SK-N-SH (cell line): Measurements from ENCODE around the gene STAT6. TPM values are rescaled to one million over a fixed set of nuclear protein-coding genes. Genes with fewer than 3 reads are reported as not detected.
A peak's percentile ranks its signal among the peaks of the same experiment; 100 is the strongest.

Source experiments
- CTCF ChIA-PET: fragments of 300-600, 350-600 bp; formaldehyde crosslinking; extraction: SDS; loops from one replicate; lab custom pipeline; 2021; lab: Yijun Ruan, JAX
- POLR2A ChIA-PET: fragments of 350-600 bp; sonication (Branson Sonifier 250); formaldehyde crosslinking; extraction: SDS; loops from one replicate; lab custom pipeline; 2020; ENCODE audit warnings: antibody characterized with exemption, inconsistent platforms; lab: Yijun Ruan, JAX
- DNase-seq: peaks from one replicate; pipeline ENCODE4 v3.0.0; 2012
- H2AFZ ChIP-seq: fragments of 200-600 bp; sonication (generic); 2 replicates; pipeline ENCODE4 v1.8.1; 2016; ENCODE audit warnings: antibody characterized with exemption, mild to moderate bottlenecking, low read depth
- H3F3A ChIP-seq: fragments of 200-600 bp; sonication (generic); replicated peaks from 2 replicates; pipeline ENCODE3; 2016; ENCODE audit warnings: antibody characterized with exemption, mild to moderate bottlenecking; ENCODE audit not compliant: insufficient read depth
- H3K27ac ChIP-seq, 2 experiments: fragments of 200-500 bp in 1 of 2; fragments of 200-600 bp in 1 of 2; sonication (Bioruptor generic) in 1 of 2; sonication (generic), shearing (Covaris generic) in 1 of 2; 2 replicates each; pipeline versions ENCODE4 v1.5.1 to v1.6.1; 2014 to 2016; ENCODE audit warnings: low read depth in 2 of 2, inconsistent platforms in 1 of 2, low read length in 1 of 2, mild to moderate bottlenecking in 1 of 2, mixed read lengths in 1 of 2
- H3K27me3 ChIP-seq: fragments of 200-600 bp; sonication (generic), shearing (Covaris generic); 2 replicates; pipeline ENCODE4 v1.6.1; 2016; ENCODE audit warnings: mixed run types; ENCODE audit not compliant: insufficient read depth
- H3K36me3 ChIP-seq, 2 experiments: fragments of 200-500 bp in 1 of 2; fragments of 200-600 bp in 1 of 2; sonication (Bioruptor generic) in 1 of 2; sonication (generic) in 1 of 2; replicated peaks in 1 of 2; 2 replicates each; pipeline versions ENCODE3 to v1.5.1; 2014 to 2016; ENCODE audit warnings: low read length in 1 of 2, mild to moderate bottlenecking in 1 of 2; ENCODE audit not compliant: insufficient read depth in 2 of 2, control insufficient read depth in 1 of 2
- H3K4me1 ChIP-seq, 2 experiments: fragments of 200-500 bp in 1 of 2; fragments of 200-600 bp in 1 of 2; sonication (Bioruptor generic) in 1 of 2; sonication (generic), shearing (Covaris generic) in 1 of 2; 2 replicates each; pipeline versions ENCODE4 v1.5.1 to v1.6.1; 2014 to 2016; ENCODE audit warnings: low read depth in 1 of 2, low read length in 1 of 2, mixed run types in 1 of 2; ENCODE audit not compliant: insufficient read depth in 2 of 2, control insufficient read depth in 1 of 2
- H3K4me2 ChIP-seq: fragments of 200-600 bp; sonication (generic), shearing (Covaris generic); 2 replicates; pipeline ENCODE4 v1.6.1; 2017; ENCODE audit warnings: mixed run types
- H3K4me3 ChIP-seq, 2 experiments: fragments of 200-500 bp in 1 of 2; fragments of 200-600 bp in 1 of 2; sonication (Bioruptor generic) in 1 of 2; sonication (generic), shearing (Covaris generic) in 1 of 2; 2 replicates each; pipeline versions ENCODE4 v1.5.1 to v1.8.1; 2014 to 2016; ENCODE audit warnings: low read depth in 2 of 2, inconsistent platforms in 1 of 2, low read length in 1 of 2, mild to moderate bottlenecking in 1 of 2, mixed read lengths in 1 of 2, moderate library complexity in 1 of 2
- H3K79me2 ChIP-seq: fragments of 200-600 bp; sonication (generic); 2 replicates; pipeline ENCODE4 v1.8.1; 2017; ENCODE audit warnings: mild to moderate bottlenecking; ENCODE audit not compliant: insufficient read depth
- H3K9ac ChIP-seq: fragments of 200-600 bp; sonication (generic); 2 replicates; pipeline ENCODE4 v1.6.1; 2017; ENCODE audit warnings: mixed run types
- H3K9me2 ChIP-seq: fragments of 200-600 bp; sonication (generic); 2 replicates; pipeline ENCODE4 v1.6.1; 2017; ENCODE audit warnings: mixed run types
- H3K9me3 ChIP-seq: fragments of 200-600 bp; sonication (generic); 2 replicates; pipeline ENCODE4 v1.6.1; 2017; ENCODE audit warnings: mixed run types, mild to moderate bottlenecking, moderate library complexity
- H4K20me1 ChIP-seq: fragments of 200-600 bp; sonication (generic); 2 replicates; pipeline ENCODE4 v1.6.1; 2017; ENCODE audit warnings: mild to moderate bottlenecking, mixed run types; ENCODE audit not compliant: insufficient read depth
- ELF1 ChIP-seq: IDR thresholded peaks from 2 replicates; pipeline ENCODE4 v1.4.0; 2012
- EZH2phosphoT487 ChIP-seq: fragments of 200-600 bp; sonication (generic); IDR thresholded peaks from 2 replicates; pipeline ENCODE4 v1.6.1; 2017; ENCODE audit warnings: low read depth, mixed run types, mild to moderate bottlenecking, antibody characterized with exemption, moderate library complexity, borderline replicate concordance
- FOSL2 ChIP-seq: IDR thresholded peaks from 2 replicates; pipeline ENCODE4 v1.4.0; 2012; ENCODE audit warnings: low read depth, mild to moderate bottlenecking, moderate library complexity, borderline replicate concordance
- GABPA ChIP-seq: IDR thresholded peaks from 2 replicates; pipeline ENCODE4 v1.4.0; 2012; ENCODE audit warnings: low read depth, mild to moderate bottlenecking
- JUND ChIP-seq: IDR thresholded peaks from 2 replicates; pipeline ENCODE4 v1.4.0; 2012
- NFIC ChIP-seq: IDR thresholded peaks from 2 replicates; pipeline ENCODE4 v1.4.0; 2012; ENCODE audit warnings: borderline replicate concordance
- NRF1 ChIP-seq: IDR thresholded peaks from 2 replicates; pipeline ENCODE4 v1.6.1; 2012; ENCODE audit warnings: low read depth, mild to moderate bottlenecking, low read length
- RXRA ChIP-seq: IDR thresholded peaks from 2 replicates; pipeline ENCODE4 v1.4.0; 2012; ENCODE audit warnings: low read depth, mild to moderate bottlenecking, borderline replicate concordance
- SMC3 ChIP-seq: IDR thresholded peaks from 2 replicates; pipeline ENCODE4 v1.6.1; 2012; ENCODE audit warnings: low read depth, low read length, improper control_type of control experiment
- TAF1 ChIP-seq: IDR thresholded peaks from 2 replicates; pipeline ENCODE4 v1.6.1; 2012; ENCODE audit warnings: low read depth, mild to moderate bottlenecking, low read length, moderate library complexity, borderline replicate concordance
- TCF12 ChIP-seq: IDR thresholded peaks from 2 replicates; pipeline ENCODE4 v1.4.0; 2012
- YY1 ChIP-seq: IDR thresholded peaks from 2 replicates; pipeline ENCODE4 v1.4.0; 2012; ENCODE audit warnings: low read depth, mild to moderate bottlenecking
- WGBS: methylation state at CpG from one replicate; pipeline ENCODE4 v1.1.6; 2017; ENCODE audit warnings: low lambda C conversion rate; 5-methylcytosine and 5-hydroxymethylcytosine counted together
- polyA plus RNA-seq, 3 experiments: library from polyadenylated mRNA; depleted of rRNA; stranded (reverse); fragments of >200 nt; gene quantifications; 2 replicates each; pipeline ENCODE4 v1.2.3, GENCODE V29; 2012
- TF ChIP-seq, protein P1 (sequence below): fragments of 150-350 bp; IDR thresholded peaks from 2 replicates; pipeline ENCODE4 v1.6.1; 2016; ENCODE audit warnings: mild to moderate bottlenecking, low read depth, low read length
- TF ChIP-seq, protein P2 (sequence below): IDR thresholded peaks from 2 replicates; pipeline ENCODE4 v1.4.0; 2012; ENCODE audit warnings: low read depth
- TF ChIP-seq, protein P3 (sequence below): IDR thresholded peaks from 2 replicates; pipeline ENCODE4; 2012
- TF ChIP-seq, protein P4 (sequence below): fragments of 200-600 bp; sonication (generic); IDR thresholded peaks from 2 replicates; pipeline ENCODE4 v1.6.1; 2017; ENCODE audit warnings: antibody characterized with exemption, mild to moderate bottlenecking, moderate library complexity
- TF ChIP-seq, protein P5 (sequence below): IDR thresholded peaks from 2 replicates; pipeline ENCODE4 v1.6.1; 2012; ENCODE audit warnings: mild to moderate bottlenecking, low read depth, low read length, moderate library complexity

The STAT6 gene
- polyA plus RNA-seq, 1 of the 3 experiments (the other 2 are of a cell fraction), result 0.15 TPM

DNA sequence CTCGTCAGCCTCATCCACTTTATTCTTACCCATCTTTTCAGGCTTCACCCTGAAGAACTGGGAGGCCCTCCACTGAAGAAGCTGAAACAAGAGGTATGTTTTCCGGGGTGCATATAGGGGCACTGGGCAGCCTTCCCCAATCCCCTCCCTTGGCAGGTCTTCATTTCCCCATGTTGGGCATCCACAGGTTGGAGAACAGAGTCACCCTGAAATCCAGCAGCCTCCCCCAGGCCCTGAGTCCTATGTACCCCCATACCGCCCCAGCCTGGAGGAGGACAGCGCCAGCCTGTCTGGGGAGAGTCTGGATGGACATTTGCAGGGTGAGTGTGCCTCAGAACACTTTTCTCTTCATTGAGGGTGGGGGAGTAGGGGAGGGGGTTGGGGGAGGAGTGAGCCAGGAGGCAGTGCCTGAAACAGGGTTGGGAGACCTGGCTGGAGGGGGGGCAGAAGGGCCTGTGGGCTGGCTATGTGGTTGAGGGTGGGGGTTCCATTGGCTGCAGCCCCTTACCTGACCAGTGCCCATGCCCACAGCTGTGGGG is 18.2 kb downstream of the STAT6 start (continued):
- TF ChIP-seq, protein P1, sequence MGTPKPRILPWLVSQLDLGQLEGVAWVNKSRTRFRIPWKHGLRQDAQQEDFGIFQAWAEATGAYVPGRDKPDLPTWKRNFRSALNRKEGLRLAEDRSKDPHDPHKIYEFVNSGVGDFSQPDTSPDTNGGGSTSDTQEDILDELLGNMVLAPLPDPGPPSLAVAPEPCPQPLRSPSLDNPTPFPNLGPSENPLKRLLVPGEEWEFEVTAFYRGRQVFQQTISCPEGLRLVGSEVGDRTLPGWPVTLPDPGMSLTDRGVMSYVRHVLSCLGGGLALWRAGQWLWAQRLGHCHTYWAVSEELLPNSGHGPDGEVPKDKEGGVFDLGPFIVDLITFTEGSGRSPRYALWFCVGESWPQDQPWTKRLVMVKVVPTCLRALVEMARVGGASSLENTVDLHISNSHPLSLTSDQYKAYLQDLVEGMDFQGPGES, result no peak
- TF ChIP-seq, protein P2, sequence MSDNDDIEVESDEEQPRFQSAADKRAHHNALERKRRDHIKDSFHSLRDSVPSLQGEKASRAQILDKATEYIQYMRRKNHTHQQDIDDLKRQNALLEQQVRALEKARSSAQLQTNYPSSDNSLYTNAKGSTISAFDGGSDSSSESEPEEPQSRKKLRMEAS, result no peak
- TF ChIP-seq, protein P3, sequence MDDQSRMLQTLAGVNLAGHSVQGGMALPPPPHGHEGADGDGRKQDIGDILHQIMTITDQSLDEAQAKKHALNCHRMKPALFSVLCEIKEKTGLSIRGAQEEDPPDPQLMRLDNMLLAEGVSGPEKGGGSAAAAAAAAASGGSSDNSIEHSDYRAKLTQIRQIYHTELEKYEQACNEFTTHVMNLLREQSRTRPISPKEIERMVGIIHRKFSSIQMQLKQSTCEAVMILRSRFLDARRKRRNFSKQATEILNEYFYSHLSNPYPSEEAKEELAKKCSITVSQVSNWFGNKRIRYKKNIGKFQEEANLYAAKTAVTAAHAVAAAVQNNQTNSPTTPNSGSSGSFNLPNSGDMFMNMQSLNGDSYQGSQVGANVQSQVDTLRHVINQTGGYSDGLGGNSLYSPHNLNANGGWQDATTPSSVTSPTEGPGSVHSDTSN, result no peak
- no peak for TF ChIP-seq TCF12
- TF ChIP-seq EZH2phosphoT487, result no peak

DNA sequence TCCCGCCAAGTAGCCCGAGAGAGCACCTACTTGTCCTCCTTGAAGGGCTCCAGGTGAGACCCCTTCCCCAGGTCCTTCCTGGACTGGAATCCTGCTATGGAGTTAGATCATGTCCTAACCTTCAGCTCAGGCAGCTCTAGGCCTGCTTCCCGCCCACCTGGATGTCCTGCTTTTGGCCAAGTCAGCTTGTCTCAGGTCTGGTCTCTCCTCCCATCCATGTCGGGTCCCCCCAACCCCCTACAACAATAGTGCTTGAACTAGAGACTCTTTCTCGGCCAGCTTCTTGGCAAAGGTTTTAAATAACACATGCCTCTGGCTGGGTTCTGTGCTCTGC is 18.7 kb downstream of the STAT6 start:
- Histone ChIP-seq H3K27me3 (no peaks in the 10 kb centered on the region), H2AFZ (no peak overlapping the region), H3K79me2 (peaks cover 39% of the 10 kb centered on the region), H3K9me3 (no peaks in the 10 kb centered on the region), H3K27ac (no peak overlapping the region), H3K36me3 (peaks cover 28 to 46% of the 10 kb centered on the region in 2 experiments), H4K20me1 (peaks cover 35% of the 10 kb centered on the region), H3K9ac (no peak overlapping the region), H3K4me2 (peak overlapping the region; percentile 89; the same call in 1 of the 2 replicates), H3F3A (peaks cover 15% of the 10 kb centered on the region), H3K4me3 (no peak overlapping the region), H3K9me2 (no peaks in the 10 kb centered on the region), H3K4me1 (peaks cover 9 to 27% of the 10 kb centered on the region in 2 experiments; a peak in 2 of 4 replicates)
- DNase-seq, result peak; percentile 3
- POLR2A ChIA-PET, result interaction anchor here (0.6 kb wide), 1 partner anchor 566 kb away, joined by 3 read pairs; no protein-coding TSS in a partner anchor
- WGBS, result 91% methylated on average over 5 of the region's 5 CpGs
- CTCF ChIA-PET, result interaction anchor here (0.8 to 23.2 kb wide), 15 partner anchors 13 to 147 kb away, joined by 3 to 339 read pairs (median 4); partner anchors contain the start of genes NEMP1 and STAT6
- TF ChIP-seq, protein P3, result no peak
- no peak for TF ChIP-seq RXRA
- TF ChIP-seq, protein P4, sequence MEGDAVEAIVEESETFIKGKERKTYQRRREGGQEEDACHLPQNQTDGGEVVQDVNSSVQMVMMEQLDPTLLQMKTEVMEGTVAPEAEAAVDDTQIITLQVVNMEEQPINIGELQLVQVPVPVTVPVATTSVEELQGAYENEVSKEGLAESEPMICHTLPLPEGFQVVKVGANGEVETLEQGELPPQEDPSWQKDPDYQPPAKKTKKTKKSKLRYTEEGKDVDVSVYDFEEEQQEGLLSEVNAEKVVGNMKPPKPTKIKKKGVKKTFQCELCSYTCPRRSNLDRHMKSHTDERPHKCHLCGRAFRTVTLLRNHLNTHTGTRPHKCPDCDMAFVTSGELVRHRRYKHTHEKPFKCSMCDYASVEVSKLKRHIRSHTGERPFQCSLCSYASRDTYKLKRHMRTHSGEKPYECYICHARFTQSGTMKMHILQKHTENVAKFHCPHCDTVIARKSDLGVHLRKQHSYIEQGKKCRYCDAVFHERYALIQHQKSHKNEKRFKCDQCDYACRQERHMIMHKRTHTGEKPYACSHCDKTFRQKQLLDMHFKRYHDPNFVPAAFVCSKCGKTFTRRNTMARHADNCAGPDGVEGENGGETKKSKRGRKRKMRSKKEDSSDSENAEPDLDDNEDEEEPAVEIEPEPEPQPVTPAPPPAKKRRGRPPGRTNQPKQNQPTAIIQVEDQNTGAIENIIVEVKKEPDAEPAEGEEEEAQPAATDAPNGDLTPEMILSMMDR, result no peak
- no peak for TF ChIP-seq JUND
- TF ChIP-seq SMC3, result no peak
- TF ChIP-seq YY1, result no peak
- TF ChIP-seq NFIC, result no peak
- TF ChIP-seq NRF1, result no peak
- no peak for TF ChIP-seq ELF1
- TF ChIP-seq FOSL2, result no peak
- TF ChIP-seq GABPA, result no peak
- no peak for TF ChIP-seq TCF12
- TF ChIP-seq, protein P5, sequence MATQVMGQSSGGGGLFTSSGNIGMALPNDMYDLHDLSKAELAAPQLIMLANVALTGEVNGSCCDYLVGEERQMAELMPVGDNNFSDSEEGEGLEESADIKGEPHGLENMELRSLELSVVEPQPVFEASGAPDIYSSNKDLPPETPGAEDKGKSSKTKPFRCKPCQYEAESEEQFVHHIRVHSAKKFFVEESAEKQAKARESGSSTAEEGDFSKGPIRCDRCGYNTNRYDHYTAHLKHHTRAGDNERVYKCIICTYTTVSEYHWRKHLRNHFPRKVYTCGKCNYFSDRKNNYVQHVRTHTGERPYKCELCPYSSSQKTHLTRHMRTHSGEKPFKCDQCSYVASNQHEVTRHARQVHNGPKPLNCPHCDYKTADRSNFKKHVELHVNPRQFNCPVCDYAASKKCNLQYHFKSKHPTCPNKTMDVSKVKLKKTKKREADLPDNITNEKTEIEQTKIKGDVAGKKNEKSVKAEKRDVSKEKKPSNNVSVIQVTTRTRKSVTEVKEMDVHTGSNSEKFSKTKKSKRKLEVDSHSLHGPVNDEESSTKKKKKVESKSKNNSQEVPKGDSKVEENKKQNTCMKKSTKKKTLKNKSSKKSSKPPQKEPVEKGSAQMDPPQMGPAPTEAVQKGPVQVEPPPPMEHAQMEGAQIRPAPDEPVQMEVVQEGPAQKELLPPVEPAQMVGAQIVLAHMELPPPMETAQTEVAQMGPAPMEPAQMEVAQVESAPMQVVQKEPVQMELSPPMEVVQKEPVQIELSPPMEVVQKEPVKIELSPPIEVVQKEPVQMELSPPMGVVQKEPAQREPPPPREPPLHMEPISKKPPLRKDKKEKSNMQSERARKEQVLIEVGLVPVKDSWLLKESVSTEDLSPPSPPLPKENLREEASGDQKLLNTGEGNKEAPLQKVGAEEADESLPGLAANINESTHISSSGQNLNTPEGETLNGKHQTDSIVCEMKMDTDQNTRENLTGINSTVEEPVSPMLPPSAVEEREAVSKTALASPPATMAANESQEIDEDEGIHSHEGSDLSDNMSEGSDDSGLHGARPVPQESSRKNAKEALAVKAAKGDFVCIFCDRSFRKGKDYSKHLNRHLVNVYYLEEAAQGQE, result no peak
- TF ChIP-seq TAF1, result no peak
